AG09319 (cell line): Measurements from ENCODE around the gene TUBA8.
"Not testable (repeated sequence)": the region's sequence is repeated elsewhere in the genome, so short reads cannot be mapped to it uniquely, and the experiment has no call there.

Experiments
- DNase-seq: peaks from one replicate; pipeline ENCODE4 v3.0.0-alpha.2; 2010; ENCODE audit warnings: low read depth; ENCODE audit errors: extremely low read depth
- TF ChIP-seq, protein P1 (sequence below): IDR thresholded peaks from 2 replicates; pipeline ENCODE4 v1.5.1; 2011; ENCODE audit warnings: low read depth, mild to moderate bottlenecking, inconsistent platforms, low read length, moderate library complexity

The TUBA8 gene

DNA sequence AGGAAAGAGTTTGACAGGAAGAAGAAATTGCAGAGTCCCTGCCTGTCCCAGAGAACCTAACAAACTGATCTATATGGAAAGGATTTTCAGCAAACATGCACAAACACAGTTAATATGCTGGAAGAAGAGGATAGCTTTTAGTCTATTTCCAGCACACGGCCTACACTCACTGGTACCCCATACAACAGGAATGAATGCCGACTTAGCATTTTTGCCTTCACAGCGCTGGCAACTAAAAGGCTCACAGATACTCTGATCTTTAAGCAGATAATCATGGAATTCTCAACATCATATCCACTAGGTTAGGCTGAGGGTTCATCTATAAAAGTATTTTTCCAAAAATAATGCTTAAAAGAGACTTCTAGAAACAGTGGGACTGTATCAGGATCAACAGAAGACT, 9.8 kb upstream of the TUBA8 start:
- DNase-seq = no peak
- TF ChIP-seq, protein P1, sequence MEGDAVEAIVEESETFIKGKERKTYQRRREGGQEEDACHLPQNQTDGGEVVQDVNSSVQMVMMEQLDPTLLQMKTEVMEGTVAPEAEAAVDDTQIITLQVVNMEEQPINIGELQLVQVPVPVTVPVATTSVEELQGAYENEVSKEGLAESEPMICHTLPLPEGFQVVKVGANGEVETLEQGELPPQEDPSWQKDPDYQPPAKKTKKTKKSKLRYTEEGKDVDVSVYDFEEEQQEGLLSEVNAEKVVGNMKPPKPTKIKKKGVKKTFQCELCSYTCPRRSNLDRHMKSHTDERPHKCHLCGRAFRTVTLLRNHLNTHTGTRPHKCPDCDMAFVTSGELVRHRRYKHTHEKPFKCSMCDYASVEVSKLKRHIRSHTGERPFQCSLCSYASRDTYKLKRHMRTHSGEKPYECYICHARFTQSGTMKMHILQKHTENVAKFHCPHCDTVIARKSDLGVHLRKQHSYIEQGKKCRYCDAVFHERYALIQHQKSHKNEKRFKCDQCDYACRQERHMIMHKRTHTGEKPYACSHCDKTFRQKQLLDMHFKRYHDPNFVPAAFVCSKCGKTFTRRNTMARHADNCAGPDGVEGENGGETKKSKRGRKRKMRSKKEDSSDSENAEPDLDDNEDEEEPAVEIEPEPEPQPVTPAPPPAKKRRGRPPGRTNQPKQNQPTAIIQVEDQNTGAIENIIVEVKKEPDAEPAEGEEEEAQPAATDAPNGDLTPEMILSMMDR = no peak

DNA sequence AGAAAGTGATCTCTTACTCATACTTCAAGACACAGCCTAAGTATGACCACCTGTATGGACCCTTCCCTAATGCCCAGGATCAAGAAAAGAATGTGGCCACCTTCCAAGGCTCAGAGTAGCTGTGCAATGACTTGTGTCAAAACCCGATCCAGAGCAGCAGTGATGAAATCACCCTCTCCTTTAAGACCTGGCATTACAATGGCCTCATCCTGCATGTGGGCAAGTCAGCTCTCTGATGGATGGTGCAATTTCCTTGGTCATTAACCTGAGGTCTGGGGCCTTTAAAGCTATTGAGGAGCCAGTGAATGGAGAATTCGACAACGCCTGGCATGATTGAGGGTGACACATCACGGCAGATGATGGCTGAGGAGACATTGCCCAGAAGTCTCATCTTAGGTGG, 9.1 kb upstream of the TUBA8 start:
- TF ChIP-seq, protein P1 = no peak
- DNase-seq = no peak

DNA sequence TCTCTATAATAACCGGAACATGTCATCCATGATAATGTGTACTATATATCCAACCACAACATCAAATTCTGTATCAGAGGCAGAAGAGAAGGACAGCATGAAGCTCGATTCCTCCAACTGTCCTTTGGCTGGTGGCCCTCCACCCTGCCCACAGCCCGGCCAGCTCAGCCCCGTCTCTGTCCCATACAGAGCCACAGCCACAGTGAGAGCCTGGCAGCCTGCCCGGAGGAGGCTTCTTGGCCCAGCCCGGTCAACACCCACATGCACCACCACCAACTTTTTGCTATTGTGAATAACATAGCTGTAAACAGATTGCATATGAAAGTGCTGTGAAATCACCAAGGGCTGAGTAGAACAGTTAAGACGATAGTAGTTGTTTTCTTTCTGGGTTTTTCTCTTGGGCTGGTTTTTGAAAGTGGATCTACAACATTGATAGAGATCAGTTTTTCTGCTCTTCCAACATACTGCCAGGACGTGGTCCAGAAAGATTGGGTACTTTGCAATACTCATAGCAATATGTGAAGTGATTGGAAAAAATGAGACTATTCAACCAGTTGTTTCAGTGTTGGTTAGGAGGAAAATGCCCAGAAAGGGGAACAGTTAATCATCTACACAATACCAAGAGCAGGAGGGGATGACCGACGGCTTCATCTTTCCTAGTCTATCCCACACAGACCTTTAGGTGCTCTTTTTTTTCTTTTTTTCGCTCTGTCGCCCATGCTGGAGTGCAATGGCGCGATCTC, 6.9 kb upstream of the TUBA8 start:
- TF ChIP-seq, protein P1 = no peak
- no peak for DNase-seq

DNA sequence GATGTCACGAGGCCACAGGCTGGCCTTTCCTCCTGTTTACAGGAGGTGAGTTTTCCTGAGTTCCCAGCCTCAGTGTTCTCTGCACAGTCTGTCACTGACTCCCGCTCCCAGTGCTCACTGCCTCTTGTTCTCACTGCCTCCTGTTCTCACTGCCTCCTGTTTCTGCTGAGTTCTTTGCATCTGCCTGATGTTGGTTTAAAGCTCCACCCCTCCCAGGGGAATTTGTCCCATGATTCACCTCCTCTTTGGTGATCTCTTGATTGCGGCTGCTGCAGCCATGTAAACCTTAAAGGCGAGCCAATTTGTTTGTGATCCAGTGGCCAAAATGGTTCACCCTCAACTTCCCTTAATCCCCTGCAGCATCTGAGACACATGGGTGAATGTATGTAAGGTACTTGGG, 6.0 kb upstream of the TUBA8 start:
- TF ChIP-seq, protein P1 = no peak
- DNase-seq = no peak

DNA sequence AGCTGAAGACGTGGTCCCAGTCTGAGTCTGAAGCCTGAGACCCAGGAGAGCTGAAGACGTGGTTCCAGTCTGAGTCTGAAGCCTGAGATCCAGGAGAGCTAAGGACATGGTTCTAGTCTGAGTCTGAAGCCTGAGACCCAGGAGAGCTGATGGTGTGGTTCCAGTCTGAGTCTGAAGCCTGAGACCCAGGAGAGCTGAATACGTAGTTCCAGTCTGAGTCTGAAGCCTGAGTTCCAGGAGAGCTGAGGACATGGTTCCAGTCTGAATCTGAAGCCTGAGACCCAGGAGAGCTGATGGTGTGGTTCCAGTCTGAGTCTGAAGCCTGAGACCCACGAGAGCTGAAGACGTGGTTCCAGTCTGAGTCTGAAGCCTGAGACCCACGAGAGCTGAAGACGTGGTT, 4.6 kb upstream of the TUBA8 start:
- DNase-seq = not testable (repeated sequence)

DNA sequence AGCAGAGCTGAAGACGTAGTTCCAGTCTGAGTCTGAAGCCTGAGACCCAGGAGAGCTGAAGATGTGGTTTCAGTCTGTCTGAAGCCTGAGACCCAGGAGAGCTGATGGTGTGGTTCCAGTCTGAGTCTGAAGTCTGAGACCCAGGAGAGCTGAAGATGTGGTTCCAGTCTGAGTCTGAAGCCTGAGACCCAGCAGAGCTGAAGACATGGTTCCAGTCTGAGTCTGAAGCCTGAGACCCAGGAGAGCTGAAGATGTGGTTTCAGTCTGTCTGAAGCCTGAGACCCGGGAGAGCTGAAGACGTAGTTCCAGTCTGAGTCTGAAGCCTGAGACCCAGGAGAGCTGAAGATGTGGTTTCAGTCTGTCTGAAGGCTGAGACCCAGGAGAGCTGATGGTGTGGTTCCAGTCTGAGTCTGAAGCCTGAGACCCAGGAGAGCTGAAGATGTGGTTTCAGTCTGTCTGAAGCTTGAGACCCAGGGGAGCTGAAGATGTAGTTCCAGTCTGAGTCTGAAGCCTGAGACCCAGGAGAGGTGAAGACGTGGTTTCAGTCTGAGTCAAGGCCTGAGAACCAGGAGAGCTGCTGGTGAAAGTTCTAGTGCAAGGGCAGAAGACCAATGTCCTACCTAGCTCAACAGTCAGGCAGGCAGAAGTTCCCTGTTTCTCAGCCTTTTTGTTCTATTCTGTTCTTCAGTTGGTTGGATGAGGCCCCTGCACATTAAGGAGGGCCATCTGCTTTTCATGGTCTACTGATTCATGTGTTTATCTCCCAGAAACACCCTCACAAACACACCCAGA, 3.9 kb upstream of the TUBA8 start:
- not testable (repeated sequence) for DNase-seq

DNA sequence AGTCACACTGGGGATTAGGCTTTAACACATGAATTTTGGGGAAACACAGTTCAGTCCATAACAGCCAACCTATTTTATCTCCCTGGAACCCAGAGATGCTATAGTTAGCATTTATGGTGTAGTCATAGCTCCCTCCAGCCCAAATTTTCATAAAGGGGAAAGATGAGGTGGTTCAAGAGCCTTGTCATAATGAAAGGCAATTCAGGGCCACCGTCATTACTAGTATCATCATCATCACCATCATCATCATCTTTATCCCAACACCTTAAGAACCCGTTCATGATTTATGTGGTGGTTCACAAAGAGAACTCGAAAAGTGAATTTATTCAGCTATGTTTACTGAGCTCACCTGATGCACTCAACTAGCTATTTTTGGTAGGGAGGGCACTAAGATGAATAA, 2.4 kb upstream of the TUBA8 start:
- TF ChIP-seq, protein P1 = no peak
- DNase-seq = no peak

DNA sequence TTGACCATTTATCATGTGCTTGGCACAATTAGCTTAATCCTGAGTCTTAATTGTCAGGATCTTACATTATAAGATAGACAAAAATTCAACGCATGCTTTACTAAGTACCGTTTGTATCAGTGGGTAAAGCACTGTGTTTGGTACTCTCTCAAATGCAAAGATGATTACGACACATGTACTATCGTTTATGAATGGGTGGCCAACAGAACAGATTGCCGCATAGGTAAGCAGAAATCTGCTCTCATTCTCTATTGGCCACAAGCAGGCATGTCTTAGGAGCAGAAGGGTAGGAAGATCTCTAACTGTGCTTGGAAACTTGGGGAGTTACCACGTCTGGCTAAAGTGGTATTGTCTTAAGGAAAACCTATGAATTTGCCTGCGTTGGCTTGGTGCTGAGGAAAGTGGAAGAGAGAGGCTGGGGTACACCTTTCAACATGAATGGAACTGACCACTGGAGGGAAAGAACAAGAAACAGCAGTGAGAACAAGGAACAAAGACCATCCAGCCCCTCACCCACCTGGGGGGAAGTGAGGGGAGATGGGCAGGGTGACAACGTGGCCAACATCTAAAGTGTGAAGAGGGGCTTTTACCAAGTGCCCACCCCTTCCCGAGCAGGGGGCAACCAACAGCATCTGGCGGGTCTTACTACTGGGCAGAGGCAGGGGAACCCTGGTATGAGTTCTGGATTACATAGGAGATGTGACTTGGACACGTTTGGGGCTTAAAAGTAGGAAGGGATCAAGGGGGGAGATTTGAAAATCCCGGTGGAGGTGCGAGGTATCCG, 1.0 kb upstream of the TUBA8 start:
- DNase-seq = no peak
- TF ChIP-seq, protein P1 = no peak
